Mesodermal cell (in vitro differentiated cells): ENCODE measurements around the gene CAMKK2.
"Not testable (repeated sequence)": the region's sequence is repeated elsewhere in the genome, so short reads cannot be mapped to it uniquely, and the experiment has no call there.

ENCODE experiments used
- H3K27ac ChIP-seq: 2 replicates; pipeline ENCODE4 v1.7.0; 2013; ENCODE audit warnings: mild to moderate bottlenecking, low read depth, low read length, moderate library complexity; ENCODE audit not compliant: severe bottlenecking
- H3K36me3 ChIP-seq: 2 replicates; pipeline ENCODE4 v1.7.1; 2013; ENCODE audit warnings: mild to moderate bottlenecking, low read length, moderate library complexity; ENCODE audit not compliant: control insufficient read depth, insufficient read depth
- H3K4me1 ChIP-seq: one replicate; pipeline ENCODE4 v1.7.1; 2013; ENCODE audit warnings: mild to moderate bottlenecking, low read length; ENCODE audit not compliant: insufficient read depth, control insufficient read depth, poor library complexity, severe bottlenecking
- H3K4me3 ChIP-seq: 2 replicates; pipeline ENCODE4 v1.7.0; 2013; ENCODE audit warnings: low read length, control low read depth, mild to moderate bottlenecking; ENCODE audit not compliant: insufficient read depth, poor library complexity, severe bottlenecking; ENCODE audit errors: extremely low read depth
- H3K9me3 ChIP-seq: 2 replicates; pipeline ENCODE4 v1.7.1; 2013; ENCODE audit warnings: mild to moderate bottlenecking, low read length, moderate library complexity; ENCODE audit not compliant: control insufficient read depth
- WGBS, 2 experiments: methylation state at CpG; one replicate each; pipeline ENCODE4 v1.1.5; 2013; ENCODE audit warnings: missing lambda C conversion rate in 2 of 2; ENCODE audit not compliant: insufficient coverage in 2 of 2; 5-methylcytosine and 5-hydroxymethylcytosine counted together

CAMKK2 gene

GRCh38 chr12:121287267-121287954 is 9.1 kb downstream of the CAMKK2 start:
- WGBS, 2 experiments, result 91 to 94% methylated on average over 9 to 10 of the region's 10 CpGs
- Histone ChIP-seq H3K27ac (no peak overlapping the region), H3K9me3 (no peaks in the 10 kb centered on the region), H3K36me3 (peaks cover 24% of the 10 kb centered on the region), H3K4me3 (no peak overlapping the region), H3K4me1 (no peaks in the 10 kb centered on the region)

DNA sequence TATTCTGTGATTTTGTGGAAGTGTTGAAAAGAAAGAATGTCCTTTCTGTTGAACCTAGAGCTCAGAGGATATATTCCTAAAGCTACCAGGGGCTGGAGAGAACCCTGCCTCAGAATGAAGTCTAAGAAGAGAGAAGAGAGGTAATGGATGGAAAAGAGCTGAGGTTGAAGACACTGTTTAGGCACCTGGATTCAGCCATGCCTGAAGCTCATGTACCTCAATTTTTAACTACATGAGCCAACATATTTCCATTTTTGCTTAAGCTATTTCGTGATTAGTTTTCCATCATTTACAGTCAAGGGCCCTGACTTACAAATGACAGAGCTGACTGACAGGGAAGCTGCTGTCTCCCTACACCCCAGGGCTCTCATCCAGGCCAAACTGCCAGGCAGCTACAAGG is 10.7 kb downstream of the CAMKK2 start:
- H3K36me3 ChIP-seq, result peaks cover 19% of the 10 kb centered on the region
- no peaks in the 10 kb centered on the region for H3K9me3 ChIP-seq
- WGBS, 2 experiments, result 83 to 91% methylated on average over 1 of the region's 1 CpG
- no peaks in the 10 kb centered on the region for H3K4me1 ChIP-seq
- no peak overlapping the region for H3K27ac ChIP-seq
- no peak overlapping the region for H3K4me3 ChIP-seq

DNA sequence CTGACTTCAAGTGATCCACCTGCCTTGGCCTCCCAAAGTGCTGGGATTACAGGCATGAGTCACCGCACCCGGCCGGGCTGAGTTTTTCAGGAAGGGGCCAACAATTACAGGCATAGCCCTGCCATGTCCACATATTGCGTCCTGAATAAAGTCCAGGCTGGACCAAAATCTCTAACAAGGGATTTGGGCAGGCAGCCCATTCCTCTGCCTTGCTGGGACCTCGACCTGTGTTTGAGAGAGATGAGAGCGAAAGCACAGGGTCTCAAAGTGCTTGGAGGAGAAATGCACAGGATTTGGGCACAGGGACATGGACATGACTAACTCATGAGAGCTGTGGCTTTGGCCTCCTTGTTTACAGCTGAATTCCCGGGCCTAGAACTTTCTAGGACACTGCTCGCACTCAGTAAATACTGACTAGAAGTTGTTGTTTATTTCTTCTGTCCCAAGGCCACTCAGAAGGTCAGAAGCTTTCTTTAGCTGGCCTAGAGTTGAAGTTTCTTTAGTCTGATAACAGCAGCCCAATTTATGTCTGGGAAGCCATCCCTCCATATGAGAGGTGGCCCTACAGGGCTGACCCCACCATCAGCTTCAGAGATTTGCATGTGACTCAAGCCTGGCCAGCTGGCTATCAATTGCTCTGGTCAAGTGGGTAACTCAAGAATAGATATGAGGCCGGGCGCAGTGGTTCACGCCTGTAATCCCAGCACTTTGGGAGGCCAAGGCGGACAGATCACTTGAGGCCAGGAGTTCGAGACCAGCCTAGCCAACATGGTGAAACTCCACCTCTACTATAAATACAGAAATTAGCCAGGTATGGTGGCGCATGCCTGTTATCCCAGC is 11.7 kb downstream of the CAMKK2 start:
- H3K4me1 ChIP-seq, result no peaks in the 10 kb centered on the region
- peak overlapping the region; percentile 13 for H3K27ac ChIP-seq
- 91 to 96% methylated on average over 12 to 14 of the region's 14 CpGs for WGBS, 2 experiments
- no peaks in the 10 kb centered on the region for H3K9me3 ChIP-seq
- no peak overlapping the region for H3K4me3 ChIP-seq
- H3K36me3 ChIP-seq, result peaks cover 11% of the 10 kb centered on the region

GRCh38 chr12:121283841-121284240 is 12.7 kb downstream of the CAMKK2 start:
- no peaks in the 10 kb centered on the region for H3K9me3 ChIP-seq
- H3K36me3 ChIP-seq, result peaks cover 10% of the 10 kb centered on the region
- no peak overlapping the region for H3K27ac ChIP-seq
- H3K4me1 ChIP-seq, result no peaks in the 10 kb centered on the region
- no peak overlapping the region for H3K4me3 ChIP-seq
- WGBS, 2 experiments, result 97 to 100% methylated on average over 5 to 6 of the region's 6 CpGs

GRCh38 chr12:121283388-121283787 is 13.1 kb downstream of the CAMKK2 start:
- Histone ChIP-seq H3K4me1 (no peaks in the 10 kb centered on the region), H3K27ac (no peak overlapping the region), H3K36me3 (peaks cover 10% of the 10 kb centered on the region), H3K4me3 (no peak overlapping the region), H3K9me3 (no peaks in the 10 kb centered on the region)
- WGBS, 2 experiments, result 82 to 95% methylated on average over 5 of the region's 5 CpGs

DNA sequence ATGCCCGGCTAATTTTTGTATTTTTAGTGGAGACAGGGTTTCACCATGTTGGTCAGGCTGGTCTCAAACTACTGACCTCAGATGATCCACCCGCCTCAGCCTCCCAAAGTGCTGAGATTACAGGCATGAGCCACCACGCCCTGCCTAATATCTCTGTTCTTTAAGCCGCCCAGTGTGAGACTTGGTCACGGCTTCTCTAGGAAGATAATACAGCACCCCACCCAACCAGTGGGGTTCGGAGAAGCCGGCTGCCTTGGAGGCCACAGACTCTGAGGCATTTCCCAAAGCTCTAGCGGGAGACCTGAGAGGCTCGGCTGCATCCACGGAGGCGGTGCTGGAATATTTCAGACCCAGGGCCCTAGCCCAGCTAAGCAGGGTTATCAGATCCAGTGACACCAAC is 13.6 kb downstream of the CAMKK2 start:
- WGBS, 2 experiments, result 96 to 98% methylated on average over 9 to 10 of the region's 11 CpGs
- H3K27ac ChIP-seq, H3K4me3 ChIP-seq, H3K4me1 ChIP-seq, H3K9me3 ChIP-seq: not testable (repeated sequence)
- H3K36me3 ChIP-seq, result peaks cover 15% of the 10 kb centered on the region

- peaks cover 19% of the 10 kb centered on the region for H3K36me3 ChIP-seq
- no peak overlapping the region for H3K27ac ChIP-seq
- no peaks in the 10 kb centered on the region for H3K4me1 ChIP-seq
- WGBS, 2 experiments, result 92 to 93% methylated on average over 8 to 10 of the region's 10 CpGs
- no peaks in the 10 kb centered on the region for H3K9me3 ChIP-seq
- no peak overlapping the region for H3K4me3 ChIP-seq
Observed at GRCh38 chr12:121282072-121282742, 14.3 kb downstream of the CAMKK2 start.

DNA sequence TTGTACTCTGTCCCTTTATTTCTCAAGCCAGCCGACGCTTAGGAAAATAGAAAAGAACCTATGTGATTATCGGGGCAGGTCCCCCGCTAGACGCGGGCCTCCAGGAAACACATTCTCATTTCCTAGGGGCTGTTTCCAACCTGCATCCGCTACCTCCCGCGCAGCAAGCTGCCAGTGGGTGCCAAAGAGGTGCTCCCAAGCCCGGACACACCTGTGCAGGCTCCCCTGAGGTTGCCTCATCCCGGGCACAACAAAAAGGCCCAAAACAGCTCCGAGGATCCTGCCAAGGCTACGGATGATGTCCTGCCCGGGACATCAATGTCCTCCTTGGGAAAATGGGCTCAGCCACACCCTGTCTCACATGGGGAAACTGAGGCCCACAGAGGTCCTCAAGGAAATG is 15.4 kb downstream of the CAMKK2 start:
- not testable (repeated sequence) for H3K9me3 ChIP-seq, H3K4me1 ChIP-seq, H3K27ac ChIP-seq, H3K4me3 ChIP-seq
- peaks cover 19% of the 10 kb centered on the region for H3K36me3 ChIP-seq
- WGBS, 2 experiments, result 82 to 85% methylated on average over 12 of the region's 14 CpGs

DNA sequence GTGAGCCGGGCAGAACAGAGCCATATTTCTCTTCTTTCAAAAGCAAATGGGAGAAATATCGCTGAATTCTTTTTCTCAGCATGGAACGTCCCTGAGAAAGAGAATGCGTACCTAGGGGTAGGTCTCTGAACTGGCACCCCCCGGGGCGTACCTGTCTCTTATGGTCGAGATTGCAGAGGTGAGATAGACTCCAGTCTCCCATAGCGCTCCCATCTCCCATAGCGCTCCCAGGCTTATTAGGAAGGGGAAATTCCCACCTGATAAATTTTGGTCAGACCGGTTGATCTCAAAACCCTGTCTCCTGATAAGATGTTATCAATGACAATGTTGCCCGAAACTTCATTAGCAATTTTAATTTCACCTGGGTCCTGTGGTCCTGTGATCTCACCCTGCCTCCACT is 16.0 kb downstream of the CAMKK2 start:
- H3K4me1 ChIP-seq, H3K4me3 ChIP-seq, H3K9me3 ChIP-seq, H3K27ac ChIP-seq: not testable (repeated sequence)
- H3K36me3 ChIP-seq, result peaks cover 22% of the 10 kb centered on the region
- WGBS, 2 experiments, result 75 to 85% methylated on average over 2 to 4 of the region's 11 CpGs

DNA sequence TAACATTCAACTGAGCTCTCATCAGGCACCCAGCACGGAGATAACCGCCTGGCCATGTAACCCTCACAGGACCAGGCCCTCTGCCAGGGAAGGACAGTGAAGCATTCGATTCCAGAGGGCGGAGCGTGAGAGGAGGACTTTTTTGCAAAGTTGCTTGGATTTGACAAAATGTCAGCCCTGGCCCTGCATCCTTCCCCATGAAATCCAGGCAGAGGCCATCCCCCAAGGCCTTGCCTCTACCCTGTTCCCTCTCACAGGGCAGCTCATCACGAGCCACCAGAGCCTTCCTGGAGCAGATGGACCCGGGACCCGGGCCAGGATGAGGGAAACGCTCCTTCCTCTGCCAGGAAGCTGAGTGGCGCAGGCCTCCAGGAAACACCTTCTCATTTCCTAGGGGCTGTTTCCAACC is 17.0 kb downstream of the CAMKK2 start:
- H3K9me3 ChIP-seq, result no peaks in the 10 kb centered on the region
- H3K27ac ChIP-seq, result no peak overlapping the region
- H3K4me1 ChIP-seq, result no peaks in the 10 kb centered on the region
- H3K36me3 ChIP-seq, result peaks cover 25% of the 10 kb centered on the region
- no peak overlapping the region for H3K4me3 ChIP-seq
- 87 to 94% methylated on average over 3 to 10 of the region's 10 CpGs for WGBS, 2 experiments

DNA sequence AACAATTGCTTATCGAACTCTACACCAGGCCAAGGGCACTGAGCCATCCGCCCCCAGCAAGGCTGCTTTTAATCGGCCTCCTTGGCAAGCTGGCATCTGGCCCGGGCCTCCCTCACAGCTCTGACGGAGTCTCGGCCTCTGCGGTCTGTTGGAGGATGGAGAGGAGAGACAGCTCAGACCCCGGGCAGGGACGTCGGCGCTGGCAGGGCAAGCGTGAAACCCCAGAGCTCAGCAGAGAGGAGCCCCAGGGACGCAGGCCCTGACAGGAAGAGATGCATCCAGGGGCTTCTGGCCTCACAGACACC is 17.5 kb downstream of the CAMKK2 start:
- H3K9me3 ChIP-seq, result no peaks in the 10 kb centered on the region
- no peak overlapping the region for H3K27ac ChIP-seq
- H3K4me3 ChIP-seq, result no peak overlapping the region
- H3K4me1 ChIP-seq, result no peaks in the 10 kb centered on the region
- WGBS, 2 experiments, result 95% methylated on average over 11 of the region's 13 CpGs
- H3K36me3 ChIP-seq, result peaks cover 24% of the 10 kb centered on the region
